ENCODE measurements around the gene EFHD1. TPM values are rescaled to one million over a fixed set of nuclear protein-coding genes. Genes with fewer than 3 reads are reported as not detected.

The EFHD1 gene
- total RNA-seq, 1 experiment from 2014 or later, result 73.5 TPM

- CTCF ChIA-PET, result interaction anchor here (0.7 kb wide), 1 partner anchor 112 kb away, joined by 4 read pairs; no protein-coding TSS in a partner anchor
- BruUV-seq (replicated peaks), result no TSS peak
Measured at GRCh38 chr2:232586943-232587505, 46.4 kb upstream of the EFHD1 start.

GRCh38 chr2:232587512-232587911 lies 45.9 kb upstream of the EFHD1 start:
- POLR2A ChIA-PET, result no interaction called here

More at GRCh38 chr2:232586943-232587505, 46.4 kb upstream of the EFHD1 start:
- Histone ChIP-seq H3K4me1 (ENCODE audit: control insufficient read depth, insufficient read depth, low read length) (no peaks in the 10 kb centered on the region), H3K27me3 (ENCODE audit: control insufficient read depth, insufficient read depth, low read length) (no peaks in the 10 kb centered on the region), H3K4me3 (ENCODE audit: low read depth in 2 of 2, low read length in 2 of 2) (no peak overlapping the region), H3K36me3 (ENCODE audit: control insufficient read depth, insufficient read depth, low read length) (peaks cover 2% of the 10 kb centered on the region; the same call in 1 of the 2 replicates), H3K27ac (ENCODE audit: low read length) (no peak overlapping the region), H3K9me3 (ENCODE audit: control insufficient read depth, insufficient read depth, low read depth, low read length) (no peaks in the 10 kb centered on the region)
- POLR2A ChIA-PET, result no interaction called here
- in situ Hi-C loops (cut with HindIII; ENCODE audit: low pct_unique_long_range_greater_than_20kb, low sequenced_read_pairs), result no loop called here
- no peak for DNase-seq (ENCODE audit: low read depth, low spot score)
- TF ChIP-seq SIN3A (IDR thresholded peaks at IDR 0.05; ENCODE audit: borderline replicate concordance, insufficient read depth, low read depth, low read length), result no peak
- TF ChIP-seq REST (IDR thresholded peaks at IDR 0.05; ENCODE audit: insufficient read depth in 1 of 2, low read depth in 2 of 2, low read length in 1 of 2), result no peak
- intact Hi-C loops (cut with micrococcal nuclease; ENCODE audit: unreplicated experiment), result no loop called here
- no peak for ATAC-seq

More at GRCh38 chr2:232587512-232587911, 45.9 kb upstream of the EFHD1 start:
- DNase-seq (ENCODE audit: low read depth, low spot score) (no peak), ATAC-seq (no peak)
- no peaks in the 10 kb centered on the region for H3K36me3 ChIP-seq (ENCODE audit: control insufficient read depth, insufficient read depth, low read length)
- H3K27ac ChIP-seq (ENCODE audit: low read length), result no peak overlapping the region
- intact Hi-C loops (cut with micrococcal nuclease; ENCODE audit: unreplicated experiment) (no loop called here), in situ Hi-C loops (cut with HindIII; ENCODE audit: low pct_unique_long_range_greater_than_20kb, low sequenced_read_pairs) (no loop called here)
- no peaks in the 10 kb centered on the region for H3K9me3 ChIP-seq (ENCODE audit: control insufficient read depth, insufficient read depth, low read depth, low read length)
- no peak overlapping the region for H3K4me3 ChIP-seq (ENCODE audit: low read depth in 2 of 2, low read length in 2 of 2)
- no peaks in the 10 kb centered on the region for H3K27me3 ChIP-seq (ENCODE audit: control insufficient read depth, insufficient read depth, low read length)
- H3K4me1 ChIP-seq (ENCODE audit: control insufficient read depth, insufficient read depth, low read length), result peaks cover under 1% of the 10 kb centered on the region; the same call in 1 of the 2 replicates
- CTCF ChIA-PET, result no interaction called here
- no TSS peak for BruUV-seq (replicated peaks)
- TF ChIP-seq SIN3A (IDR thresholded peaks at IDR 0.05; ENCODE audit: borderline replicate concordance, insufficient read depth, low read depth, low read length) (no peak), CTCF (IDR thresholded peaks at IDR 0.05) (no peak), REST (IDR thresholded peaks at IDR 0.05; ENCODE audit: insufficient read depth in 1 of 2, low read depth in 2 of 2, low read length in 1 of 2) (no peak), TCF7L2 (IDR thresholded peaks at IDR 0.05; ENCODE audit: low read depth, low read length) (no peak), POLR2AphosphoS5 (IDR thresholded peaks at IDR 0.05; ENCODE audit: low read depth, low read length) (no peak)

Measured in Panc1 (cell line).